Measurements from ENCODE around the gene ING3. TPM values are rescaled to one million over a fixed set of nuclear protein-coding genes. Genes with fewer than 3 reads are reported as not detected.

The ING3 gene
- total RNA-seq, 2 donors from 2014 or later = 13.8 to 17.2 TPM

DNA sequence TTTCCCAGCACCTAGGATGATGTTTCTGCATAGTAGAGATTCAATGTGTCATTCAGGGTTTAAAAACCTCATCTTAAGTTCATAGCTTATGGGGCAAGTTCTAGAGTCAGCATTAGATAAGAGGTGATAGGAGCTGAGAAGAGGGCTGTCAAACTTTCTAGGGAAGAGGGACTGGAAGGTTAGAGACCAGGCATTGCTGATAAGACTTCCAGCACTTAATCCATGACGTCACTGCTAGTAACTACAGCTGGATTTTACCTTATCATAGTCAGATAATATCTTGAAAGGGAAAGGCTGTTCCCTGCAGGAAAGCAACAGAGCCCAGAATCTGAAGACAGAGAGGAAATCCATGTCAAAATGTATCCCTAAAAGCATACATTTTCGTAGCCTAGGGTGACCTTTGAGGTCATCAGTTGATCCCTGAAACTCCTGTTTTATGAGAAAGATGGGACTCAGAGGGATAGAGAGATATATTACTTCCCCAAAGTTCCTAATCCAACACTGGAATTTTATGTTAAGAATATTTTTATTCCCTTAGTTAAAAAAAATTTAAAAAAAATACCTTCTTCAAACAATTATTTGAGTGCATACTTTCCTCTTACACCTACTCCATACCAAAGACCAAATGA lies 34.7 kb downstream of the ING3 start:
- no peak for DNase-seq (ENCODE audit: low spot score)
- intact Hi-C loops (cut with DNase I) = loop anchor here in 1 of 2 donors (5.0 kb wide), 1 partner anchor 122 kb away; no protein-coding TSS in a partner anchor

DNA sequence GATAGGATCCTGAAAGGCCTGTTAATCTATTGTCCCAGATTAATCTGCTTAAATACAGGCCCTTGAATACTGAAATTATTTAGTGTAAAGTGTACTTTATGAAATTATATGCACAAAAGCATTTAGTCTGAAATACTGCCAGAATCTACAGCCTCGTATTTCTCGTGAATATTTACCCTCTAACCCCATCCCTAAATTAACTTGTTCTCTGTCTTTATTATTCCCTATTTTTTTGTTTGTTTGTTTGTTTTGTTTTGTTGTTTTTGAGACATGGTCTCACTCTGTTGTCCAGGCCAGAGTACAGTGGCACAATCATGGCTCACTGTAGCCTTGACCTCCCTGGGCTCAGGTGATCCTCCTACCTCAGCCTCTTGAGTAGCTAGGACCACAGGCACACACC lies 35.3 kb downstream of the ING3 start:
- no peak for DNase-seq (ENCODE audit: low spot score)
- intact Hi-C loops (cut with DNase I) = loop anchor here in 1 of 2 donors (5.0 kb wide), 1 partner anchor 121 kb away; no protein-coding TSS in a partner anchor

DNA sequence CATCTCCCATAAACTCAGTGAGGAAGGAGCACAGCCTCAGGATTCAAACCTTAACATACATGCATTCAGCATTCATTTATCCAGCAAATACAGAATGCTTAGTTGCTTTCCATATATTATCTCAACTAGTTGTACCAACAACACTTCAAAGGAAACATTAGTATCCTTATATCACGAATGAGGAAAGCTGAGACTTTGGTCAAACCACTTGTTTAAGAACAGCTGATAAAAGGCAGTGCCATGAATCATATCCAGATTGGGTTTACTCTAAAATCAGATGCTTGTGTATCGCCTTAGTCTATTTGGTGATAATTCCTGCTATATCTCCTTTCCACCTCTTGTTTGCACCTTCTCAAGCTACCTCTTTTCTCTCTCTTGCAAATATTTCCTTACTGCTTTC lies 36.1 kb downstream of the ING3 start:
- intact Hi-C loops (cut with DNase I) = loop anchor here in 1 of 2 donors (5.0 kb wide), 1 partner anchor 121 kb away; no protein-coding TSS in a partner anchor
- no peak for DNase-seq (ENCODE audit: low spot score)

DNA sequence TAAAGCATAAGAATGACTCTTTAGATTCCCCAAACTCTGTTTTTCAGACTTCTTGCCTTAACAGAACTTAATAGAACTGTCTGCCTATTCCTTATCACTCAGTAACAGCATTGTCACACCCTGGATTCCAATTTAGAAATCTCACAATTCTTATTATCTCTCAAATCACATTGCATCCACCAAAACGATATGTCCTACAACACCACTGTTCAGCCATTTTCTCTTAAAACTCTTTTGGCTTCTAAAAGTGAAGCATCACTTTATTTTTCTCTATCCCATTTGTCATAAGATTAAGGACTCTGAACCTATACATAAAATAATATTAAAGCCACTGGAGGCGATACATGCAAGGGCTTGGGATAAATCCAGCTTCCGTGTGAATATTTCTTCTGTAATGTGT lies 36.7 kb downstream of the ING3 start:
- intact Hi-C loops (cut with DNase I) = loop anchor here in 1 of 2 donors (5.0 kb wide), 1 partner anchor 120 kb away; no protein-coding TSS in a partner anchor
- no peak for DNase-seq (ENCODE audit: low spot score)

DNA sequence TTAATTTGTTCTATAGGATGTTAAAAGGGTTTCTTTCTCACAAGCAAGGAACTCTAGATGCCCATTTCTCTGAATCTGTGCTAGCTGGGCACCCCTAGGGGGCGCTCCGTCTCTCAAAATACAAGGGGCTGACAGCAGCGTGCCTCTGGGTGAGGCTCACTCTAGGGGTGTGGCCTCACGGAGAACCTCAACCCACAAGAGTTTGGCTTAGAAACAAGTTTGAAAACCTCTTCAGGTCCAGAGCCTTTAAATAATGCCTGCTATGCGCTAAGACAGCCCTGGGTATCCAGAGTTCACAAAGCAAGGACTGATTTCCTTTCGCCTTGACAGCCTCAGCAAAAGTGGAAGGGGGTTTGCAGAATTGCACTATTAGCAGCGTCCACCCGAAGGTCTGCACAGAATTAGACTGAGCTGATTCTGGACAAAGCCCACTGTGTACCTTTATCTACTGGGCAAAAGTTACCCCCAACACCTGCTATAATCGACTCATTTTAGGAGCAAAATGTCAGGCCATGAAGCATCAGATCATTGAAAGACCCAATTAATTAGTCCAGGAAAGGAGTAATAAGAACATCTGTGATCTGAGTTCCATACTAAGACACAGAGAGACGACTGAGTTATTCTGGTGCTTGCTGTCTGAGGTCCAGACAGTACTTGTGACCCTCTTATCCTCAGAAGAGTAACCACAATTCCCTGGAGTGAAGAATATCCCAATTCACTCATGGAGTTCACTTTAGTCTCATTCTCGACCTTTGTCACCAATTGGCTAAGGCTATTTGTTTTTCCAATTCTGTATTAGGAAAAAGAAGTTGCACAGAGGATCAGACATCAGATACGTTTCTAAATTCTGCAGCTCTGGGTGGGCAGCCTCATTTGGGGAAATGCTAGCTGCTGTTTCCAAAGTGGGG lies 37.4 kb downstream of the ING3 start:
- intact Hi-C loops (cut with DNase I) = loop anchor here in 1 of 2 donors (5.0 kb wide), 1 partner anchor 119 kb away; no protein-coding TSS in a partner anchor
- DNase-seq (ENCODE audit: low spot score) = peak; percentile 97

DNA sequence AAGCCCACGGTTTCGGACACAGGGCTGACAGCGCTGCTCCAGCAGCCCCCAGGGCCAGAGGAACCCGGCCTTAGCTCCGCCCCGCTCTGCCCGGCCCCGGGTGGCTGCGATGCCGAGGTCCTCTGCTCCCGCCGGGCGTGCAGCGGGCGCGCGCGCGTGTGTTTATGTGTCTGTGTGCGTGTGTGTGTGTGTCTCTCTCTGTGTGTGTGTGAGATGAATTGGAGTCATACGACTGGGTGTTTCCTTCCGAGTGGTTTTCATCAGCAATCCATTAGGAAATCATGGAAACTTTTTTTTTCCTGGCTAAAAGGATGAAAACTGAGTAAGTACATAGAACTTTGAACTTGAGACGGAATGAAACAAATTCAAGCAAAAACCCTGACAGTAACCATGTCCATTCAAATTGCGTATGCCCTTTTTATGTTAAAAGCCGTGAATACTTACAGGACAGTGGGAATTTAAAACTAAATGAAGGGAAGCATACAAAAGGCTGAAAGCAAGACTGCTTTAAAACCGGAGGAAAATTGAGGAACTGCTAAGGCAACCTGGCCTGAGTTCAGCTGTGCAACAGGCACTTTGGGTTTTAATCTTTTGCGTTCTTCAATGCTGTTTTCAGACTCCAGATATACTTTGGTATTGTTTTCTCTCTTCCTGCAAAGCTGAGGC lies 38.1 kb downstream of the ING3 start, which contains the start of gene CPED1:
CPED1 (plus strand) TSS at position 121 of the 666 bp plus-strand sequence. CDS start 911 bp downstream, outside the sequence.
- intact Hi-C loops (cut with DNase I) = loop anchor here in 1 of 2 donors (5.0 kb wide), 1 partner anchor 119 kb away; no protein-coding TSS in a partner anchor
- peak; percentile 95 for DNase-seq (ENCODE audit: low spot score)

DNA sequence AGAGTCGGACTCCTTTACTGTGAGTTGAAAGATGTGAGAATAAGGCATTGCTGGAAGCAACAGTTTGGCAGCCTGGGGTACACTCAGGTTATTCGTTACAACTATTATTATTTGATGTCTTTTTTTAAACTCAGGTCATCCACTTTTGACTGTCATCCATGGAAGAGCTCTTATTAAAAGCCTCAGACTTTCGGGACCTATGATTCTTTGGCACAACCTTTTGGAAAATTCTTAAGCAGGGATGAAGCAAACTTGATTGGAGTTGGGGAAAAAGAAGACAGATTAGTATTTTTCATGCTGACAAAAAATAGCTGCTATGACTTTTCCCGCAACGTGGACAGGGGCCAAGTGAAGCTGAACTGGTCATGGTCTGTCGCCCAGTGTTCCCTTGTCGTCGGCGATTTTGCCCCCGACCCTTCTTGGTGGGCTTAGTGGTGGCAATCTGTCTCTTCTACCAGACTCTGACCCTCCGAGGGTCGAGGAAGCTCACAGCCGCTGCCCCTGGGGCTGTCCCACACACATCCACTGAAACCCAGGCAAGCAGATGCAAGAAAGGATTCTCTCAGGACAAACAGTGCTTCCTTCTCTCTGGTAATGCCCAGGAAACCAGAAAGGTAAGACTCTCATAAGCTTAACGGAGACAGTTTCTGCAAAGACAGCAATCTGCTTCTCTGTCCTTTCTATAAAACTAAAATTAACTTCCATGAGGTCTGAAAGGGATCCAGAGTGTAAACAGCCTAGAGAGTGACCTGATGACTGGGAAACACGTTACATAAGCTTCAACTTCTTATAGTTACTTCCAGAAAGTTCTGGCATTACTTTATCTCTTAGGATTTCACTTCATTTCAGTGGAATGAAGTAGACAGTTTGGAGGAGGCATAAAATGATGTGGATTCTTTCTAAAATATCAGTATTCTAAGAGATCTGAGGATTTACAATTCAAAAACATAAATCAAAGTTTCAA lies 39.0 kb downstream of the ING3 start:
- DNase-seq (ENCODE audit: low spot score) = peak; percentile 82
- intact Hi-C loops (cut with DNase I) = loop anchor here (1.0 to 5.0 kb wide), 4 partner anchors 18 to 118 kb away; no protein-coding TSS in a partner anchor

DNA sequence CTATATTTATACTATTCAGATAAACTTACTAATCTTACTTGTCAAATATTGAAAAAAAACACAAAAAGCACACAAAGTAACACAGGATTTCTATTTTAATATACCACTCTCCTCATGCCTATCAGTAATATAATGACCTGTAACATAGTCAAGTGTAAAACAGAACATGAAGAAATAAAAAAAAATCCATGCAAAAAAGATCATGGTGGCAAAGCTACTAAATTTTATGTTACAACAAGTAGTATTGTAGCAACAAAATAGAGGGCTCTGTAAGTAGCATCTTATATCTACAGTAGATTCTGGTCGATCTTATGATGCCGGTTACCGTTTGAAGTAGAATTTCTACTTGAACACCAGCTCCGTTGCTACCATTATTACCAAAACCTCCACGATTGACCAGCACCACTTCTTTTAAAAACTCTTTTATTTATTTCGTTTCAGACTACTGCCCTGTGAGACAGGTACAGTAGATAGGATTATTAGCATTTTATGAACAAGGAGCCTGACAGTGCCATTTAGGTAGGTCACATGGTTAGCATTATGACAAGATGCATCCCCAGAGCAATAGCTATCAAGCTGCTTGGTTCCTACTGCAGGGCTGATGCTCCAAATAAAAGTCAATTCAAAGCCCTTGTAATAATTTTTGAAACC lies 40.0 kb downstream of the ING3 start:
- intact Hi-C loops (cut with DNase I) = loop anchor here (1.0 to 5.0 kb wide), 3 partner anchors 17 to 92 kb away; no protein-coding TSS in a partner anchor
- DNase-seq (ENCODE audit: low spot score) = no peak

DNA sequence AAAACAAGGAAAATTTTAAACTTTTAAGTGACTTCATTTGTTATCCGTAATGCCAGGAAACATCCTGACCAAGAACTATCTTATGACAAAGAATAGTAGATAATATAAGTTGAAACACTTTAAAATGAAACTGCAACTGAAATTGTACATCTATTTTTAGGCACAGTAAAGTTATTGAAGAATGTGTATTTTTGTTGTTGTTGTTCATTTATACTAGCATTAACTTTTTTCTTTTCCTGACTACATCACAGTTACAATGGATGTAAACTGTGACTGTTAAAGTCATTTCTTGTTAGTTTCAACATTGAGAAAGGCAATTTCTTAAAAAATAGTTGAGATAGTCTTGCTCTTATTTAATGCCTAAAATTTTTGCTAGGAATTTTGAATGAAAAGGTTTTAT lies 40.6 kb downstream of the ING3 start:
- no peak for DNase-seq (ENCODE audit: low spot score)
- intact Hi-C loops (cut with DNase I) = loop anchor here (2.0 to 5.0 kb wide), 2 partner anchors 88 to 91 kb away; no protein-coding TSS in a partner anchor

DNA sequence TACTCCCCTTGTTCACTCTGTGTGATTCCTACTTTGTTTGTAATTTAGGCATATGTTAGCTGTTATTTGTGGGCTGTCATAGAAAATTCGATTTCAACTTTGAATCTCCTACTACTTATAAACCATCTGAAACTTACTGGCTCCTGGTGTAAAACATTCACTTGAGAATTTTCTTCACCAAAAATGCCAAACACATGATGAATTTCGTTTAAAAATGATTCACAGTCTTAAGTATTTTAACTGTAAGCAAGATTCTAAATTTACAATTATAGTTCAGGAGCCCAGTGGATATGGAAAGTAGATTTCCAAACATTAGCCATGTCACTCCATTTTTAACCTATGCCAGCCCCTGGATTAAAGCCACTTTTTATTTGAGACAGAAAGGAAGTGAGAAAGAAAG lies 41.0 kb downstream of the ING3 start:
- no peak for DNase-seq (ENCODE audit: low spot score)
- intact Hi-C loops (cut with DNase I) = loop anchor here (2.0 to 5.0 kb wide), 2 partner anchors 87 to 91 kb away; no protein-coding TSS in a partner anchor

DNA sequence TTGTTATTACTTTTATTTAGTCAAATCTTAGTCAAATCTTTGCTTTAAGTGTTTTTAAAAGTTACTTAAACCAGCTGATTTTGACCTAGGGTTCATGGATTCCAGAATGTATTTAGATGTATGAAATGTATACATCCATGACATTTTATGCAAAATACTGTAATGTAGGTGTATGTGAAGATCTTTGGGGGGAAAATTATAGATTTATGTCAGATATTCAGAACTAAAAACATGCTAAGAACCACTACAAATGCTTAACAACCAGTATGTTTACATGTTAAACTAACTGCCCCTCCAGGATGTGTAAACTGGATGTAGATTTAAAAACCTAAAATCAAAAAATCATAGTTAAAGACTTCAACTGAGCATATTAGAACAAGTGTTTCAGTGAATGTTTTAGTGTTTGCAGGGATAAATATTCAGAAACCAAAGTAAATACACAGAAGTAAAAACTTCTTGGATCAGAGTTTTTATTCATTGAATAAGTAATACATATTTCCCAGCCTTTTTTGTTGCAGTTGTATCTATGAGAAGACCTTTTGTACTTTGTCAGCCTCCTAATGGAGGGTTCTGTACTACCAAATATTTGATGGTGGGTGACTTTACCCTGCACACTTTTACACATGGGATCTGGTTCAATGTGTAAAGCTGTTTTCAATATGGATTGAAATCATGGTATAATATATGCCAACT lies 41.8 kb downstream of the ING3 start:
- intact Hi-C loops (cut with DNase I) = loop anchor here in 1 of 2 donors (5.0 kb wide), 1 partner anchor 90 kb away; no protein-coding TSS in a partner anchor
- DNase-seq (ENCODE audit: low spot score) = no peak

DNA sequence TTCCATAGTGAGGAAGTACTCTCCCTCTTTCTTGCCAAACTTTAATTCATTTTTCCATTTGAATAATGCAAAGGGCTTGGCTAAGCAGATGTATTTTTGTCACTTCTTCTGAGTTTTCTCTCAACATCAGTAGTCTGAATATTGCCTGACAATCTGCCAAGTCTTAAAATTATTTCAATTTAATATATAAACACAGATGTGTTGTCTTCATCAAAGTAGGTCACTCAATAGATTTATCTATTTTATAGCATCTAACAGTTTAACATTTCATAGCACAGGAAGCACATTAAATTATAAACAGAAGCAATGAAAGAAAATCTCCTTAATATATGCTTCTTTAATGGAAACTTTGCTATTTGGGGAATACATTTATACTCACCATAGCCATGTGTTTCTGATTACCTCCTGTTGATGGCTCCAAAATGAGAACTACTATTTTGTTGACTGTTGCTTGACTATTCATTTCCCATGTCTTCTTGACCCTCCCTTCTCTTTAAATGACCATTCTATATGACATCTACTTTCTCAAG lies 42.5 kb downstream of the ING3 start:
- intact Hi-C loops (cut with DNase I) = loop anchor here in 1 of 2 donors (5.0 kb wide), 1 partner anchor 89 kb away; no protein-coding TSS in a partner anchor
- no peak for DNase-seq (ENCODE audit: low spot score)

DNA sequence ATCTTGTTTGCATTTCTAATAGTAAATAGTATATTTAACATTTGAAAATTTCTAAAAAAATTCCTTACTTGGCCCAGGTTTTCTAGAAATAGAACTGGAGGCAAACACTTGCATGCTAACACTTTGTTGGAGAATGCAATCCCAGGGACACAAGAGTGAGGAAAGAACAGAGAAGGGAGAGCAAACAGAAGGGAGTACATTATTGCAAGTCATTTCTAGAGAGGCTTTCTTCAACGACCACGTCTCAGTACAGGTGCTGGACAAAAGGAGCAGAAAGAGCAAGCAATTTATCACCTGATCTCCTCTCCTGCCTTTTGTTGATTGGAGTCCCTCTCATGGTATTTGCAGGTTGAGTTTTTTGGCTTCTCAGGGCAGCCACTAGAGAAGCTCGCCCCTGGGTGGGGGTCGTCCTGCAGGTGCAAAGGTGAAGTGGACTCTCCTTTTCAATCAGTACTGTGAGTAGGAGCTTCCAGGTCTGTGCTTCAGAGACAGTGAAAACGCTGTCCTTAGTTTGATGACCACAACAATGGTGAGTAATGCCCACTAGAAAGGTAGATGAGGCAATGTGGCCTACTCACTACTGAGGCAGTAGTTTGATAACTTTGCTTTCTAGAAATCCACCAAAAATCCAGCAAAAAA lies 43.1 kb downstream of the ING3 start:
- intact Hi-C loops (cut with DNase I) = loop anchor here in 1 of 2 donors (5.0 kb wide), 1 partner anchor 89 kb away; no protein-coding TSS in a partner anchor
- no peak for DNase-seq (ENCODE audit: low spot score)

DNA sequence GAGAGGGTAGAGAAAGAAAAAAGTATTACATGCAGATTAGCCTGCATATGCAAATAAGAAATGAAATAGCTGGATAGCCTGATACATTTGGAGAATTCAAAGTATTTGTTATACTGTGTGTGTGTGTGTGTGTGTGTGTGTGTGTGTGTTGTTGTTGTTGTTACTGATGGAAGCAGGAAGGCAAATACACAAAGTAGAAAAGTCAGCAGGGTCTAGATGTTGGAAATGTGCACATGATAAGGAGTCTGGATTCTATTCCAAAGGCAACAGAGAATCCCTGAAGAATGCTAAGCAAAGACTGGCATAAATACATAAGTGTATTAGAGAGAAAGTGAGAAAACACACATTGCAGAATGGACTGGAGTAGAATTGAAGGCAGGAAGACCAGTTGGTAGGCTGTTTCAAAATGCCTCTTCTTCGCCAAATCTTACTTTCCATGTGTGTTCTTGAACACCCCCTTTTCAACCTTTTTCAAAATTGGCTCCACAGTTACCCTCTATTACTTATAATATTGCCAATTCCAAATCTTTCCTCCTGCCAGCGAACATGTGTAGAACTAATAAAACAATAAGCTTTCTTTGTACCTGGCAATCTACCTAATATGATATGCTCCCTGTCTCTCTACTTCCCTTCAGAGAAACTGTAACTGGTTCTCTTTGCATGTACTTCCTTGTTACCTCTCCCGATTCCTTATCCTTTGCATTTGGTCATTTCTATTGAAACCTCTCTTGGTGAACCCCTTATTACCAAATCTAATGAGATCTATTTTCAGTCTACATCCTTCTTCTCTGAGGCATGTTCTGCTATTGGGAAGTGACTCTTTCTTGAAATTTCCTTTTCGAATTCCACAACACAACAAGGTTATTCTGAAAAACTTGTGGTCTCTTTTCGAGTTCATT lies 44.2 kb downstream of the ING3 start:
- no peak for DNase-seq (ENCODE audit: low spot score)
- intact Hi-C loops (cut with DNase I) = loop anchor here in 1 of 2 donors (5.0 kb wide), 1 partner anchor 88 kb away; no protein-coding TSS in a partner anchor

DNA sequence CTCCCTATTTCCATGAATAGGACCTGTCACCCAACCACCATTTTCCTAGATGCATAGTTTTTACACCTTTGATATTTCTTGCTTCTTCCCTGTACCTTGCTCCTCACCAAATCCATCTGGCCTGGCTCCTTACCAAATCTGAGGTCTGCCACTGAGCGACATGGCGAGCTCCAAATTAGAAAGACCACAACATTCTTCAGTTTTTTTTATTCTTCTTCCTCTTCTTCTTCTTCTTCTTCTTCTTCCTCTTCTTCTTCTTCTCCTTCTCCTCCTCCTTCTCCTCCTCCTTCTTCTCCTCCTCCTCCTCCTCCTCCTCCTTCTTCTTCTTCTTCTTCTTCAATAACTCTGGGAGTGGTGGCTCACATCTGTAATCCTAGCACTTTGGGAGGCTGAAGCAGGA lies 45.1 kb downstream of the ING3 start:
- no peak for DNase-seq (ENCODE audit: low spot score)
- intact Hi-C loops (cut with DNase I) = no loop called here
